HG02678 (cell line): ENCODE measurements around the gene INSL3.
"Not testable (repeated sequence)": the region's sequence is repeated elsewhere in the genome, so short reads cannot be mapped to it uniquely, and the experiment has no call there.

Source experiments
- ATAC-seq: cut with Tn5 transposase; IDR thresholded peaks from one replicate; pipeline ENCODE4 v1.9.1; 2021; ENCODE audit warnings: mild to moderate bottlenecking, moderate library complexity; ENCODE audit not compliant: unreplicated experiment

INSL3 gene

GRCh38 chr19:17826508-17827056 lies 5.3 kb upstream of the INSL3 start:
- ATAC-seq = no peak

- ATAC-seq = no peak
Observed at GRCh38 chr19:17824339-17824738, 3.0 kb upstream of the INSL3 start.

GRCh38 chr19:17817668-17818363 lies 3.5 kb downstream of the INSL3 start:
- ATAC-seq = no peak

- no peak for ATAC-seq
Observed at GRCh38 chr19:17812099-17812498, 9.2 kb downstream of the INSL3 start.

GRCh38 chr19:17811681-17812080 lies 9.6 kb downstream of the INSL3 start:
- no peak for ATAC-seq

GRCh38 chr19:17811103-17811502 lies 10.2 kb downstream of the INSL3 start:
- ATAC-seq = no peak

GRCh38 chr19:17807731-17808316 lies 13.5 kb downstream of the INSL3 start:
- no peak for ATAC-seq

- ATAC-seq = no peak
Observed at GRCh38 chr19:17806945-17807344, 14.4 kb downstream of the INSL3 start.

GRCh38 chr19:17805427-17805826 lies 15.9 kb downstream of the INSL3 start:
- ATAC-seq = no peak

- ATAC-seq = no peak
Observed at GRCh38 chr19:17803264-17803896, 17.9 kb downstream of the INSL3 start.

- no peak for ATAC-seq
Observed at GRCh38 chr19:17802137-17802858, 19.0 kb downstream of the INSL3 start.

- not testable (repeated sequence) for ATAC-seq
Observed at GRCh38 chr19:17798599-17798998, 22.7 kb downstream of the INSL3 start.

- no peak for ATAC-seq
Observed at GRCh38 chr19:17797424-17798201, 23.7 kb downstream of the INSL3 start.

GRCh38 chr19:17796838-17797423 lies 24.4 kb downstream of the INSL3 start:
- no peak for ATAC-seq

GRCh38 chr19:17796013-17796837 lies 25.1 kb downstream of the INSL3 start:
- no peak for ATAC-seq

GRCh38 chr19:17795495-17795856 lies 25.8 kb downstream of the INSL3 start:
- no peak for ATAC-seq

GRCh38 chr19:17794731-17795494 lies 26.4 kb downstream of the INSL3 start, which contains the start of gene B3GNT3:
B3GNT3 (plus strand) TSS chr19:17795138; CDS start chr19:17807808, 12,670 bp downstream.
- no peak for ATAC-seq

GRCh38 chr19:17794412-17794730 lies 26.9 kb downstream of the INSL3 start:
- ATAC-seq = no peak
